ENCODE results near the gene RAB21. TPM values are rescaled to one million over a fixed set of nuclear protein-coding genes. Genes with fewer than 3 reads are reported as not detected.
"Not testable (repeated sequence)": the region's sequence is repeated elsewhere in the genome, so short reads cannot be mapped to it uniquely, and the experiment has no call there.

The RAB21 gene
- polyA plus RNA-seq, 1 donor = 76.8 TPM

DNA sequence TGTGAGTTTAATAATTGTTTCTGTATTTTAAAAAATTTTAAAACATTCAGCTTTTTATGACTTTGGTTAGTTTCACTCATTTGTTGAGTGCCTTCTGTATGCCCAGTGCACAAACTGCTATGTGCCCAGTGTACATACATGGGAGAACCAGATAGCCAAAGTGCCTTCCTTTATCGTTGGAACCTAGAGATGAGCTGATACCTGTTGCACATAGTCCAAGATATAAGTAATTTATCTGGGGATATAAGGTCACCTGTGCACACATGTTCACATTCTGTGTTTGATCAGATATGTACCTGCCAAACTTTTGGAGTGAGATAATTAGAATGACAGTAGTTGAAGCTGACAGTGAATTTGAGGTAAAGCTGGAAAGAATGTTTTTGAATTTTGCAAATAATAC, 37.9 kb downstream of the RAB21 start:
- no peak for DNase-seq

DNA sequence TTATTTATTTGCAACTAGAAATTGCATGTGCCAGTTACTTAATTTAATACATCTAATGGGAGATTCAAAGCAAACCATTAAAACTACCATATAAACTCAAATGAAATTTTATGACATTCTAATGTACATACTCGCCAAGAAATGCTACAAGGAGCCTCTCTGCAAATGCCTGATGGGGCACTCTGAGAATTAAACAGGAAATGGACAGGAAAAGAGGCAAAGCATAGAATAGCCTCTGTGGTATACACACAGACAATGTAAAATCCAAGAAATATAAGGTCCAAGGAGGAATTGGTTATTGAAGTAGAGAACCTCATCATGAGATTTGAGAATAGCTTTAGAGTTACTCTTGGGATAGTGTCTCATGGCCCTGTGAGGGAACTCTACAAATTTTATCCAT, 41.2 kb downstream of the RAB21 start:
- DNase-seq = no peak

DNA sequence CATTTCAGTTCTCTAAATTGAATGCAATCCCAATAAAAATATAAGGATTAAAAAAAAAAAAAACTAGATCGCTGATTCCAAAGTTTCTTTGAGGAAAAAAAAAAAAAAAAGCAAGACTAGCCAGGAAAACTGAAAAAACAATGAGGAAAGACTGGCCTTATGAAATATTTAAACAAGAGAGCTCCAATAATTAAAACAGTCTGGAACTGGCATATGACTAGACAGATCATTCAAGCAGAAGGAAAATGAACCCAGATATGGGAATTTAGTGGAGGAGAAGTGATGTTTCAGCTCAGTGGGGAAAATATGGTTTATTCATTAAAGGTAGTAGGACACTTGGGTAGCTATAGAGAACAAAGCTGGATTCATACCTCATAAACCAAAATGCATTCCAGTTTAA, 42.9 kb downstream of the RAB21 start:
- DNase-seq = no peak

DNA sequence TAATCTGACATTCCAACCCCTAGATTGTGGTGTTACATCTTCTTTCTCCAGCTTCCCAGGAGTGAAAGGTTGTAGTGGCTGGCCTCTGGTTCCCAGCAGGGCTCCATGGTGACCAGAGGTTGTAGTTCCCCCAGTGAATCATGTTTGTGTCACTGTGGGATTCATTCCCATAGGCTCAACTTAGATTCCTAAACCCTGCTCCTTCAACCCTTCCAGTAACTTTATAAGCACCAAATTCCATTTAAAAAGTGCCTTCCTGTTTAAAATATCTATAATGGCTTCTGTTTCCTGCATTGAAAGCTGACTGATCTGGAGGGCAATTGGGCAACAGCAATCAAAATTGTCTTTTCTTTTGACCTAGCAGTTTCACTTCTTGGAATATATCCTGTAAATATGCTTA, 44.4 kb downstream of the RAB21 start:
- DNase-seq = no peak

GRCh38 chr12:71800177-71800576, 45.5 kb downstream of the RAB21 start:
- no peak for DNase-seq

DNA sequence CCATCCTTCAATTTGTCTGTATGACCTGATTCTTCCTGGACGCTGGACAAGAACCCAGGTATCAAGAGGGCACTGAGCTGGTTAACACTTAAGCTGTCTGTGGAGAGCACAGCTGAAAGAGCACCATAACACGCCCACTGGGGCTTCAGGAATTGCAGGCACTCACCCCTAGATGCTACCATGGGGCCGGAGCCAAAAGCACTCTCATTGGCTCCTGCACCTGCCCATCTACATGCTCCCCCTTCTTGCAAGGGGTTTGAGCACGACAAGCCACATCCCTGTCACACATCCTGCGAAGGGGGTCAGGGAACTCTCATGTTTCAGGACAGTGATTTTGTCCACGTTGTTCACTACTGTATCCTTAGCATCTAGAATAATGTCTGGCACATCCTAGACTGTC, 49.8 kb downstream of the RAB21 start:
- no peak for DNase-seq

- no peak for DNase-seq
These were observed 56.3 kb downstream of the RAB21 start for GRCh38 chr12:71810921-71811320.

GRCh38 chr12:71815242-71815641, 60.6 kb downstream of the RAB21 start:
- not testable (repeated sequence) for DNase-seq

DNA sequence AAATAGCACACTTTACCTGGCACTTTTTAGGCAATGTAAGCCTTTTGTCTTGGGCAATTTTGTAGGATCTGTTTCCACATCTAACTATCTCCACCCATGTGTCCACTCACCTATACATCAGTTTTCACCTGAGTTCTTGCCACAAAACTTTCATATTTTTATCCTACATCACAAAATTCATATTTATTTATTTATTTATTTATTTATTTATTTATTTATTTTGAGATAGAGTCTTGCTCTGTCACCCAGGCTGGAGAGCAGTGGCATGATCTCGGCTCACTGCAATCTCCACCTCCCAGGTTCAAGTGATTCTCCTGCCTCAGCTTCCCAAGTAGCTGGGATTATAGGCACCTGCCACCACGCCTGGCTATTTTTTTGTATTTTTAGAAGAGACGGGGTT, 67.4 kb downstream of the RAB21 start:
- DNase-seq = not testable (repeated sequence)

GRCh38 chr12:71828813-71829212, 74.2 kb downstream of the RAB21 start:
- DNase-seq = no peak

GRCh38 chr12:71837356-71837755, 82.7 kb downstream of the RAB21 start:
- no peak for DNase-seq

DNA sequence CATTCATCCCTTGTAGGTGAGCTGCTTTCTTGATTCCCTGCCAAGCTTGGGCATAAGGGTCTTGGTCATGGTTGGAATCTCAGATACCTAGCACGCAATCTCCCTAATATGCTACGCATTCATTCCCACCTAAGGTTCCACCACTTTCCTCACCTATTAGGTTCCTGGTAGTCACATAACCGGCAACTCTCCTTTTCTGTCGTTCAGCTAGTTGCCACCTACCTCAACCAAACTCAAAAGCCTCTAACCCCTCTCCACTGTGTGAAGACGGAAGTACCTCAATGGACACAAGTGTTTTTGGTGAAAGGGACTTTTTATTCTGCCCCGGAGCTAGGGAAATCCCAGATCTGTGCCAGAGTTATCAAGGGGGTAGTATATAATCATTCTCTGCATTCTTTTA, 83.6 kb downstream of the RAB21 start:
- no peak for DNase-seq

- no peak for DNase-seq
These were observed 84.0 kb downstream of the RAB21 start for GRCh38 chr12:71838676-71839075.

DNA sequence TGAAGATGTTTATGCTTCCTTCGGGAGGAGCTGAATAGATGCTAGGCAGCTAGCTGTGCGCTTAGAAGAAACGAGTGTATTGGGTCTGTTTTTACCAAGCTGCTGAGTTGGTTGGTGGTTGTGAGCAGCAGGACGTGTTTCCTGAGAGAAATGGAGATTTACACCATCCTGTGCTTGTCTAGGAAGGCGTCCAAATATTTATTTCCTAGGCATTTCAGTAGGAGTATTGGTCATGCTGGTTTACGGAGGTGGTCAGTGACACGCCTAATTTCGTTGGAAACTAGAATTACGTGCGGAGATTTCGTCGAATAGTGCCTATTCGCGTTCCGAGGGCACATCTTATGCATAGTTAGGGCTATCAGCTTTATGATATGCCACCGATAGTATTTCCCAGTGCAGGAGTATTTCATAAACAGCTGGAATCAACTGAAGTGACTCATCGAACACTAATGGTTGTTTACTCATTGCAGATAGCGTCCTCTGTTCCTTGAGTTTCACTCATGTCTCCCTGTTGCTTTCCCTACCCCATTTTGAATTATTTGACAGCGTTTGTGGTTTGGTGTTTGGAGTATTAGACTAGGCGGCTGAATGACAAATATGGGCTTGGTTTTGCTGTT, 85.7 kb downstream of the RAB21 start:
- peak; percentile 14 for DNase-seq

GRCh38 chr12:71846322-71846940, 91.8 kb downstream of the RAB21 start:
- no peak for DNase-seq

GRCh38 chr12:71848212-71848611, 93.5 kb downstream of the RAB21 start:
- DNase-seq = no peak

DNA sequence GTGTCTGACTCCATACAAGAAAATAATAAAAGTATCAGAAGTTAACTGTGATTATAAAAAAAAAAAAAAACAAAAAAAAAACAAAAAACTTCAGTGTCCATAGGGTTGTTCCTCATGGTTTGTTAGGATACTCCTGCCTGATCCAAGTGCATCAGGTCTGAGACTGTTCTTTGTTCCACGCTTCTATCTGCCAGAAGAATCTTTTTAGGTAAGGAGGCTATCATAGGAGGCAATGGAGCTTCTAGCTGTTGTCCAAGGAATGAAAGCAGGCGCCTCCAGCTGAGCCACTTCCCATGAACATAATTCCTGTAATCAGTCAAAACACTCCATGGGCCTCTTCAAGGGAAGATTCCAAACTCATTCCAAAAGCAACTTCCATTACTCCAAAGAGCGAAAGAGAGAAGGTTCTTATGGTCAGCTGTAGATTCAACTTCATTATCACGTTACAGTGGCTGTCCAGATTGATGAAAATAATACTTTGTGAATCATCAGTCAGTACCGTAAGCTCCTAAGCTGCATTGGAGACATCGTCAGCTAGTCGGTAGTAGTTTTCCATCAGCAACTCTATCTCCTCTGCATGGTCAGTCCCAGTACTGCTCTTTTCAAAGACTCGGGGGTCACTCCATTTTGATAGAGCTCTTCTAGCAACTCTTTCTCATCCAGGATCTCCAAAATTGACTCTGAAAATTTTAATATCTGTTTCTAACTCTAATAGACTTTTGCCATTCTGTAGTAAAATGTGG, 94.6 kb downstream of the RAB21 start:
- no peak for DNase-seq

Other genes starting within 250 kb of the RAB21 start
- gene ZFC3H1, start 91.0 kb upstream of the RAB21 start, polyA plus RNA-seq (ENCODE audit: insufficient read length) = 93.2 TPM
- gene THAP2, start 90.6 kb upstream of the RAB21 start, polyA plus RNA-seq (ENCODE audit: insufficient read length) = 18.0 TPM
- gene TMEM19, start 68.8 kb upstream of the RAB21 start, polyA plus RNA-seq (ENCODE audit: insufficient read length) = 40.0 TPM
- gene TBC1D15, start 84.9 kb downstream of the RAB21 start, polyA plus RNA-seq (ENCODE audit: insufficient read length) = 65.0 TPM
- gene TPH2, start 184.0 kb downstream of the RAB21 start, polyA plus RNA-seq (ENCODE audit: insufficient read length) = 0.10 TPM

Data from left kidney (tissue), 2 donors.